Keratinocyte (primary cell): ENCODE results near the gene FAF1. TPM values are rescaled to one million over a fixed set of nuclear protein-coding genes. Genes with fewer than 3 reads are reported as not detected.
"Not testable (repeated sequence)": the region's sequence is repeated elsewhere in the genome, so short reads cannot be mapped to it uniquely, and the experiment has no call there.

ENCODE experiments used
- DNase-seq: peaks from one replicate; pipeline ENCODE4 v3.0.0-alpha.2; 2011; ENCODE audit warnings: low read depth, missing footprints, low spot score
- FAIRE-seq: peaks from 2 replicates; lab custom pipeline; 2011; peaks lifted over from hg19 to GRCh38; lab: Jason Lieb, UNC
- H2AFZ ChIP-seq: 2 replicates; pipeline ENCODE4 v1.6.0; 2012; ENCODE audit warnings: low read length, control low read depth, inconsistent platforms; ENCODE audit not compliant: control insufficient read depth
- H3K27ac ChIP-seq: 2 replicates; pipeline ENCODE4 v1.5.1; 2011; ENCODE audit warnings: low read length; ENCODE audit not compliant: control insufficient read depth, insufficient read depth
- H3K27me3 ChIP-seq: 3 replicates; pipeline ENCODE4 v1.6.0; 2011; ENCODE audit warnings: low read length; ENCODE audit not compliant: control insufficient read depth, insufficient read depth; ENCODE audit errors: extremely low read depth
- H3K36me3 ChIP-seq, 2 experiments: 2 replicates in 1 of 2; 3 replicates in 1 of 2; pipeline ENCODE4 v1.5.1; 2011; ENCODE audit warnings: low read length in 2 of 2, mild to moderate bottlenecking in 1 of 2; ENCODE audit not compliant: control insufficient read depth in 2 of 2, insufficient read depth in 2 of 2; ENCODE audit errors: extremely low read depth in 1 of 2
- H3K4me1 ChIP-seq: 3 replicates; pipeline ENCODE4 v1.5.1; 2011; ENCODE audit warnings: low read length; ENCODE audit not compliant: control insufficient read depth, insufficient read depth; ENCODE audit errors: extremely low read depth
- H3K4me2 ChIP-seq: 3 replicates; pipeline ENCODE4 v1.6.0; 2011; ENCODE audit warnings: low read depth, low read length; ENCODE audit not compliant: control insufficient read depth, insufficient read depth; ENCODE audit errors: extremely low read depth
- H3K4me3 ChIP-seq, 3 experiments: fragments of 200-600 bp in 1 of 3; sonication (generic) in 1 of 3; 2 replicates in 2 of 3; 3 replicates in 1 of 3; pipeline ENCODE4 v1.5.1; 2011 to 2016; ENCODE audit warnings: low read length in 3 of 3, mild to moderate bottlenecking in 3 of 3, control low read depth in 2 of 3, inconsistent platforms in 1 of 3, low read depth in 1 of 3, mixed read lengths in 1 of 3, mixed run types in 1 of 3, moderate library complexity in 1 of 3; ENCODE audit not compliant: control insufficient read depth in 2 of 3, insufficient read depth in 2 of 3; ENCODE audit errors: extremely low read depth in 1 of 3
- H3K79me2 ChIP-seq: 2 replicates; pipeline ENCODE4 v1.6.0; 2012; ENCODE audit warnings: low read length; ENCODE audit not compliant: control insufficient read depth, insufficient read depth
- H3K9ac ChIP-seq: 3 replicates; pipeline ENCODE4 v1.6.0; 2011; ENCODE audit warnings: low read length; ENCODE audit not compliant: control insufficient read depth, insufficient read depth; ENCODE audit errors: extremely low read depth
- H3K9me1 ChIP-seq: 3 replicates; pipeline ENCODE4 v1.6.0; 2011; ENCODE audit warnings: low read length; ENCODE audit not compliant: control insufficient read depth, insufficient read depth; ENCODE audit errors: extremely low read depth
- H3K9me3 ChIP-seq: 2 replicates; pipeline ENCODE4 v1.5.1; 2012; ENCODE audit warnings: low read depth, low read length; ENCODE audit not compliant: control insufficient read depth
- H4K20me1 ChIP-seq: 3 replicates; pipeline ENCODE4 v1.6.0; 2011; ENCODE audit warnings: low read length; ENCODE audit not compliant: control insufficient read depth, insufficient read depth; ENCODE audit errors: extremely low read depth
- EZH2 ChIP-seq: IDR thresholded peaks from one replicate; pipeline ENCODE4 v1.6.1; 2012; ENCODE audit warnings: inconsistent platforms, mild to moderate bottlenecking, low read length, moderate library complexity
- dilution Hi-C: fragments of 300-500 bp; cut with MboI; formaldehyde crosslinking; loops from one replicate; pipeline ENCODE4 v1.7.0; 2020; ENCODE audit warnings: low sequenced_read_pairs; ENCODE audit not compliant: extremely low pct_ligation_motif_present
- polyA plus RNA-seq, 5 experiments: library from polyadenylated mRNA; depleted of rRNA in 3 of 5; stranded (reverse) in 3 of 5; stranded (forward) in 1 of 5; unstranded in 1 of 5; fragments of >200 nt; gene quantifications; 1 replicate in 1 of 5; 2 replicates in 3 of 5; 3 replicates in 1 of 5; pipeline versions ENCODE4 v1.2.1 to v1.2.3, GENCODE V29; 2011 to 2012; ENCODE audit warnings: missing spikeins in 2 of 5, low read depth in 1 of 5, low replicate concordance in 1 of 5
- TF ChIP-seq, protein P1 (sequence below), 3 experiments: IDR thresholded peaks in 1 of 3; conservative IDR thresholded peaks in 1 of 3; optimal IDR thresholded peaks in 1 of 3; 2 replicates in 2 of 3; 3 replicates in 1 of 3; pipeline versions ENCODE3 to v1.5.1; 2011; ENCODE audit warnings: low read length in 3 of 3, mild to moderate bottlenecking in 3 of 3, moderate library complexity in 2 of 3, control low read depth in 1 of 3, inconsistent platforms in 1 of 3; ENCODE audit not compliant: insufficient read depth in 2 of 3; ENCODE audit errors: extremely low read depth in 1 of 3

FAF1 gene
- polyA plus RNA-seq, 1 donor (not counting 4 experiments of a cell fraction or from before 2014, with no cell fraction given): 33.1 TPM

DNA sequence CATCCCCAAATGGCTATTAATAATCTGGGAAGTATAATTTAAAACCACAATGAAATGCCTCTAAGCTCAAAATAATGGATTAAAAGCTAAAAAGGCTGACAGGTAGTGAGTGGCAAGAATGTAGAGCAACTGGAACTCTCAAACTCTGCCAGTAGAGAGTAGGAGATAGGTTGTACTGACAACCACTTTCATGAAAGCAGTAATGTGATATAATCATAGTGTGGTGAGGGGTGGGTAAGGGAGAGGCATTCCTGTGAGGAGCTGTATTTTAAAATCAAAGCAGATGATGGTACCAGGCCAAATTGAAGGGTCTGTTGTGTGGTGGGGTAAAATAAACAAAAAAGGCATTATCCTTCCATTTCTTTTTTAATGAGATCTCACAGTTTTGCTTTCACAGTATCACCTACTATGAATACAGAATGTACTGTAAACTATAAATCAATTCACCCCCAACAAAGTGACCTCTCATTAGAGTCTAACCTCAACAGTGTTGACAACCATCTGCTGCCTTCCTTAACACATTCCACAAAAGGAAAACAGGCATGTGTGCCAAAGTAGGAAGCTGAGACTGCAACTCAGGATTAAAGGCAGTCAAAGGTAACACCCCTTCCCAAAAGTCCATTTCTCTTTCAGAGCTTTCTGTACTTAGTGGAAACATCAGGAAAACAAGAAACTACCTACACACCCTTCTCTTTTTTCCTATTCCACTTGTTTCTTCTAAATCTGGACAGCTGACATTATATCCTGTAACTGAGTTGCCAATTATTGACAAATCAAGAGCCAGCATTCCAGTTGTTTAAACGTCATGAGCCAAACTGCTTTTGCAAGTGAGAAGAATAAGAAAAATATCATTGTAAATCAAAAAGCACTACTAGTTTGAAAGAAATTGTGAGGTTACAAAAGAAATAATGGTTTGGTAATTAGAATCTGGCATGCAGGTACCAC lies 130.8 kb downstream of the FAF1 start:
- dilution Hi-C loops: no loop called here
- Histone ChIP-seq H3K4me3 (no peak overlapping the region), H4K20me1 (no peaks in the 10 kb centered on the region), H3K27ac (no peak overlapping the region), H2AFZ (no peak overlapping the region), H3K9ac (no peak overlapping the region), H3K4me1 (no peaks in the 10 kb centered on the region), H3K9me1 (no peaks in the 10 kb centered on the region), H3K9me3 (no peaks in the 10 kb centered on the region), H3K36me3 (no peaks in the 10 kb centered on the region), H3K79me2 (peaks cover 3% of the 10 kb centered on the region), H3K27me3 (no peaks in the 10 kb centered on the region), H3K4me2 (no peak overlapping the region)
- no peak for FAIRE-seq
- DNase-seq: no peak
- no peak for TF ChIP-seq EZH2
- TF ChIP-seq, protein P1, sequence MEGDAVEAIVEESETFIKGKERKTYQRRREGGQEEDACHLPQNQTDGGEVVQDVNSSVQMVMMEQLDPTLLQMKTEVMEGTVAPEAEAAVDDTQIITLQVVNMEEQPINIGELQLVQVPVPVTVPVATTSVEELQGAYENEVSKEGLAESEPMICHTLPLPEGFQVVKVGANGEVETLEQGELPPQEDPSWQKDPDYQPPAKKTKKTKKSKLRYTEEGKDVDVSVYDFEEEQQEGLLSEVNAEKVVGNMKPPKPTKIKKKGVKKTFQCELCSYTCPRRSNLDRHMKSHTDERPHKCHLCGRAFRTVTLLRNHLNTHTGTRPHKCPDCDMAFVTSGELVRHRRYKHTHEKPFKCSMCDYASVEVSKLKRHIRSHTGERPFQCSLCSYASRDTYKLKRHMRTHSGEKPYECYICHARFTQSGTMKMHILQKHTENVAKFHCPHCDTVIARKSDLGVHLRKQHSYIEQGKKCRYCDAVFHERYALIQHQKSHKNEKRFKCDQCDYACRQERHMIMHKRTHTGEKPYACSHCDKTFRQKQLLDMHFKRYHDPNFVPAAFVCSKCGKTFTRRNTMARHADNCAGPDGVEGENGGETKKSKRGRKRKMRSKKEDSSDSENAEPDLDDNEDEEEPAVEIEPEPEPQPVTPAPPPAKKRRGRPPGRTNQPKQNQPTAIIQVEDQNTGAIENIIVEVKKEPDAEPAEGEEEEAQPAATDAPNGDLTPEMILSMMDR (optimal IDR thresholded peaks at IDR 0.05 in 1 of 3, IDR thresholded peaks at IDR 0.05 in 1 of 3, conservative IDR thresholded peaks at IDR 0.05 in 1 of 3; ENCODE audit: extremely low read depth in 1 of 3, insufficient read depth in 2 of 3, low read length in 3 of 3): no peak

DNA sequence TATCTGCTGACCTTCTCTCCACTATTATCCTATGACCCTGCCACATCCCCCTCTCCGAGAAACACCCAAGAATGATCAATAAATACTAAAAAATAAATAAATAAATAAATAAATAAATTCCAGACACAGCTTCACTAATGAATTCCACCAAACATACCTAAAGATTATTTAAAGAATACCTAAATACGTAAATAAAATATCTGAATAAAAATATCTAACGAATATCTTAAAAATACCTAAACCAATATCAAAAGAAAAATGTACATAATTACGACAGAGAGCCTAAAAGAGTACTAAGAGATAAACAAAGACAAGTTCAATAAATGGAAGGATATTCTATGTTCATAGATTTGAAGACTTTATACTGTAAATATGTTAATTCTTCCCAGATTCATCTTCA lies 132.5 kb downstream of the FAF1 start:
- Histone ChIP-seq H3K9me3 (no peaks in the 10 kb centered on the region), H4K20me1 (no peaks in the 10 kb centered on the region), H3K9ac (no peak overlapping the region), H3K27ac (no peak overlapping the region), H3K27me3 (no peaks in the 10 kb centered on the region), H3K79me2 (peaks cover 5% of the 10 kb centered on the region), H3K4me3 (no peak overlapping the region), H3K4me1 (no peaks in the 10 kb centered on the region), H3K36me3 (no peaks in the 10 kb centered on the region), H3K4me2 (no peak overlapping the region), H3K9me1 (no peaks in the 10 kb centered on the region), H2AFZ (no peak overlapping the region)
- no peak for FAIRE-seq
- no peak for TF ChIP-seq EZH2
- TF ChIP-seq, protein P1 (optimal IDR thresholded peaks at IDR 0.05 in 1 of 3, IDR thresholded peaks at IDR 0.05 in 1 of 3, conservative IDR thresholded peaks at IDR 0.05 in 1 of 3; ENCODE audit: extremely low read depth in 1 of 3, insufficient read depth in 2 of 3, low read length in 3 of 3): no peak
- no peak for DNase-seq
- dilution Hi-C loops: no loop called here

DNA sequence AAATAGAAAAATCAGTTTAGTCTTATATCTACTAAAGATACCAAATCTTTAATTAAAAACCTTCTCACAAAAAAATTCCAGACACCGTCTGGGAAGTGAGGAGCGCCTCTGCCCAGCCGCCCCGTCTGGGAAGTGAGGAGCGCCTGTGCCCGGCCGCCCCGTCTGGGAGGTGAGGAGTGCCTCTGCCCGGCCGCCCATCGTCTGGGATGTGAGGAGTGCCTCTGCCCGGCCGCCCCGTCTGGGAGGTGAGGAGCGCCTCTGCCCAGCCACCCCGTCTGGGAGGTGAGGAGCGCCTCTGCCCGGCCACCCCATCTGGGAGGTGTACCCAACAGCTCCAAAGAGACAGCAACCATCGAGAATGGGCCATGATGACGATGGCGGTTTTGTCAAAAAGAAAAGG lies 133.3 kb downstream of the FAF1 start:
- H3K79me2 ChIP-seq, H2AFZ ChIP-seq, H3K27me3 ChIP-seq, H3K27ac ChIP-seq, H3K4me2 ChIP-seq, H3K9me3 ChIP-seq, DNase-seq, dilution Hi-C loops, H3K9ac ChIP-seq, H3K4me1 ChIP-seq, FAIRE-seq, H3K4me3 ChIP-seq, H3K9me1 ChIP-seq, H4K20me1 ChIP-seq, H3K36me3 ChIP-seq: not testable (repeated sequence)
